NCI-H748 (cell line): Measurements from ENCODE around the gene ANKRD7.
"Not testable (repeated sequence)": the region's sequence is repeated elsewhere in the genome, so short reads cannot be mapped to it uniquely, and the experiment has no call there.

ENCODE experiments used
- DNase-seq: peaks from one replicate; lab custom pipeline; 2025; ENCODE audit not compliant: unreplicated experiment; lab: John Stamatoyannopoulos, UW

The ANKRD7 gene

DNA sequence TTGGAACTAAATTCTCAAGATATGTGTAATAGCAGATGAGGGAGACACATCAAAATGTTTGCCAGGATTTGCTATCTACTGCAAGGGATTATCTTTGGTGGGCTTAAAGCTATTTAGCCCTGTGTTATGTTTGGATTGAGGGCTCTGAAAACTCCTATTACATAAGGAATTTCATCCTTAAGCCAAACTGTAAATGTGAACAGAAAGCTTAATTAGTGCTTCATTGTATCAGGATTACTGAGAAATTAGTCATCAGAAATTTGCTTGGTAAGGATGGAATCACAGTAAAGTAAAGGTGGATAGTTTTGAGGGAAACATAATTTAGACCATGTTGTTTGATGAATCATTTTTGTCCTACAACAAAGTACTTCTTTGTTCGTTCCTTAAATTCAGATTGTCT lies 8.3 kb downstream of the ANKRD7 start:
- DNase-seq: no peak

DNA sequence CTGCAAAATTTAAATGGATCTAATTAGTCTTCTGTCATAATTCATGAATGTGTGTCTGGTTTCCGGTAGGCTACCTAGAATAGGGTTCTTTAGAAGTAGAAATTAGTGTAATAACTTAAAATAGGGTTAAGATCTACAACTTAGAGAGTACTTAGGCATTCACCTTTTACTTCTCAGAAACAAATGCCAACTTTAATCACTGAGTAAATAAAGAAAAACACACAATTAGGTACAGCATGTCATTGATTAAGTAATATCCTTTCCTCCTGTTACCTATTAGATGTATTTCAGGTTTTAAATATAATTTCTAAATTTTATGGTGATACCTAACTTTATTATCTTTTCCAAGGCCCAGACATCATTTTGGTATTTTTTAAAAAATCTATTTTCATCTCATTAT lies 9.3 kb downstream of the ANKRD7 start:
- no peak for DNase-seq

DNA sequence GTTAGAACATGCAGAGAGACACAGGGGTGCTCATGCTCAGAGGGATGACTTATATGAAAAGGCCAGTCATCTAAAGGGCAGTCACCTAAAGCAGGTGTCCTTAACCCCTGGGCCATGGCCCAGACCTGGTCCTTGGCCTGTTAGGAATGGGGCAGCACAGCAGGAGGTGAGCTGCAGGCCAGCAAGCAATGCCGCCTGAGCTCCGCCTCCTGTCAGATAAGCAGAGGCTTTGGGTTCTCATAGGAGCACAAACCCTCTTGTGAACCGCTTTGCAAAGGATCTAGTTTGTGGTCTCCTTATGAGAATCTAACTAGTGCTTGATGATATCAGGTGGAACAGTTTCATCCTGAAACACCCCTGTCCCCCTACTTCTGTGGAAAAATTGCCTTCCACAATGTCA lies 14.5 kb downstream of the ANKRD7 start:
- DNase-seq: no peak

DNA sequence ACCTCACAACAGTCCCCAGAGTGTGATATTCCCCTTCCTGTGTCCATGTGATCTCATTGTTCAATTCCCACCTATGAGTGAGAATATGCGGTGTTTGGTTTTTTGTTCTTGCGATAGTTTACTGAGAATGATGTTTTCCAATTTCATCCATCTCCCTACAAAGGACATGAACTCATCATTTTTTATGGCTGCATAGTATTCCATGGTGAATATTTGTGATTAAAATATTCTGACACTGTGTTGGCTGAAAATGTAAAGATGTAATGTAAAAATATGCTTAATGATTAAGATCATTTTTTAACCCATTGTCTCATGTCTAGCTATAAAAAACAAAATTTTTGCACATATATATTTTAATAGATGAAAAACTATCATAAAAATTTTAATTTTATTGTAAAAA lies 15.8 kb downstream of the ANKRD7 start:
- not testable (repeated sequence) for DNase-seq

DNA sequence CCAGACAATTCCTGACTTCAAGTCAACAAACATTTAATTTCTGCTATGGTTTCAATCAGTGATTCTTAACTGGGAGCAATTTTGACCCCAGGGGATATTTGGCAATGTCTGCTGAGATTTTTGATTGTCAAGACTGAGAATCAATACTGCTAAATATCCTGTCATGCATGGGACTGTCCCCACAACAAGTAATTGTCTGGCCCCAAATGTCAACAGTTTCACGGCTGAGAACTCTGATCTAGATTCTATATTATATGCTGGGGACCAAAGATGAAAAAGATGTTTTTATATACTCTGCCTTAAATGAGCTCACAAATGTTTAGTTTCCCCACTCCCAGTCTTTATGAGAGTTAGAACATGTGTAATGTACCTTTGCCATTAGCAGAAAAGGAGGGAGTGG lies 19.2 kb downstream of the ANKRD7 start:
- DNase-seq: no peak

DNA sequence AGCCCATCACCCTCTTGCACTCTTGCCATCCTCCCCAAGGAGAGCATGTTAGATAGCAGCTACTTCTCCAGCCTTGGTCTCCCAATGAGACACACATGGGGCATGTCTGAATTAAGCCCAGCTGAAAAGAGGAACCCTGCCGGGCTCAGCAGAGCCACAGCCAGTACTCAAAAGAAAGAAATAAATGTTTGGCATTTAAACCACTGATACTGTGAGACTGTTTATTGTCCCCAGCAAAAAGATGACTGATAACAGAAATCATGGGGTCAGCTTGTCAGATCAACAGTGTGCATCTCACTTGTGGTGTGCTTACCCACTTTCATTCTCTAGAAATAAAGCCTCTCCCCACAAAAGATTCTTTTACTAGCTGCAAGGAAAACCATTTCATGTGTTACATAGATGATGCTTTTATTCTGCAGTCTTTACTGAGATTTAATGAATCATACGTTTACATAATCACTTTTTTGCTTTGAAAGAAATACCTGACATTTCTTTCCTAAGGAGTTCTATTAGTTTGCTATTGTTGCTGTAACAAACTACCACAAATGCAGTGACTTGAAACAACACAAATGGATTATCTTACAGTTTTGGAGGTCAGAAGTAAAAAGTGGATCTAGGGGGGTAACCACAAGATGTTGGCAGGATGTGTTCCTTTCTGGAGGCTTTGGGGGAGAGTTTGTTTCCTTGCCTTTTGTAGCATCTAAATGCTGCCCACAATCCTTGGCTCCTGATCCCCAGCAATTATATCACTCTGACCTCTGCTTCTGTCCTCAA lies 20.9 kb downstream of the ANKRD7 start:
- no peak for DNase-seq

DNA sequence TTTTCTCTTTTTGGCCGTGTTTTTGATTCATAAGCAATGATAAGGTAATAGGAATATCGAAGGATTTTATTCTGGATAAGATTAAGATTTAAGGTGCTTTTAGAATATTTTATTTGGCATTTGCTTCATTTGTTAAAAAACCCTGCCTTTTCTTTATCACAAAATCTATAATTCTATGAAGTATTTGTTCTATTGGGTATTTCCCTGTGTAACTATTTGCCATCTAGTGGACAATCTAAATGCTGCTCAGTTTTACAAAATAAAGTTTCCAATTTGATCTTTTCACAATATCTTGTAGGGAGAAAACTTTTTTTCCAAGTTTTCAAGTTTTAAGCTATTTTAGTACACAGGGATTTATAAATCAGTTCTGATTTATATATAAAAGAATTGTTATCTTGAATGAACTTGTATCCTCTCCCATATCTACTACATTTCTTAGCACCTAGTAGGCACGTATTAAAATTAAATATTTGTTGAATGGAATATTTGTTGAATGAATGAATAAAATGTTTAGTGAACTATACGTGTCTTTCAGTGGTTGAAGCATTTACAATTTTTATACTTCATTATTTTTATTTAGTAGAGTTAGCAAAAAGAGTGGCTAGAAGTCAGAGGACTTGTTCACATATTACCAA lies 26.5 kb downstream of the ANKRD7 start:
- no peak for DNase-seq

DNA sequence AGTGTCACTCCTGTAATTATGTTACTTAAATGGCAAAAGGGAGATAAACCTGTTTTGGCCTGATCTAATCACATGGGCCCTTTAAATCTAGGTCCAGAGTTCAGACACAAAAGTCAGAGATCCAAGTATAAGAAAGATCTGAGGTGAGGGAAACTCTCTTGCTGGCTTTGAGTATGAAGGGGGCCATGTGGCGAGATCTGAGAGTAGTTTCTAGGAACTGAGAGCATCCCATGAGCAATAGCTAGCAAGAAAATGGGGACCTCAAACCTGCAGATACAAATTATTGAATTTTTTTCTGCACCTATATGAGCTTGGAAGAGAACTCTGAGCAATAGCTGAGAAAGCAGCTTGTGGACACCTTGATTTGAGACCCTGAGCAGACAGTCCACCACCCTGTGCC lies 27.6 kb downstream of the ANKRD7 start:
- no peak for DNase-seq

DNA sequence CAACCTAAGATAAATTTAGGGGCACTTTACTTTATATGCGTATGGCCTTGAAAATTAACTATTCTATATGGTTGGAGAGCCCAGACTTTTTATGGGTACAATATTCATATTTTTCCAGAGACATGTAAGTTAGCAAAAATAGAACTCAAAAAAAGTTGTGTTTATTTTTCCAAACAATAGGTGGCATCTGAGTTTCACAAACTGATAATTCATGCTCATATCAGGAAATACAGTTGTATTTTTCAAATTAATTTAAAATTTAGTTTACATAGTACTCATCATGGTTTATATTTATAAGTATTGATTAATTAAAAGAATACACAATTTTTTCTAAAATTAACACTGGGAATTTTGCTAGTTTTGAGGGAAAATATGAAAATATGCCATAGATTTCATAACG lies 34.6 kb downstream of the ANKRD7 start:
- DNase-seq: no peak

DNA sequence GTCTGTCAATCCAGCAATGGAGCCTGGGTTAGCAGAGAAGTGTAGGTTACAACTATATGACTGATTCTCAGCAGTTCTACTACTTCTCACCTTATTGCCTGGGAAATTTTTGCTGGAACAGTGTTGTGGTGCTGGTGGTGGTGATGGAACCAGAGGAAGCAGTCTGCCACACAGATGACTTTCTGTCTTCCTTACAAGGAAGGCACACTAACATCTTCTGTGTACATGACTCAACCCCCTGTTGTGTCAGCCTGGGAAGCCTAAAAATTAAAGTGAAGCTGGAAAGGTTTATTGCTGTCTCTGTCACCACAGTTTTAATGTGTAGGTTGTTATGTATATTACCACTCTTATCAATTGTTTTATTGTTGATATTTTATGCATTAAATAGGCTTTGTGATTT lies 40.3 kb downstream of the ANKRD7 start:
- no peak for DNase-seq

DNA sequence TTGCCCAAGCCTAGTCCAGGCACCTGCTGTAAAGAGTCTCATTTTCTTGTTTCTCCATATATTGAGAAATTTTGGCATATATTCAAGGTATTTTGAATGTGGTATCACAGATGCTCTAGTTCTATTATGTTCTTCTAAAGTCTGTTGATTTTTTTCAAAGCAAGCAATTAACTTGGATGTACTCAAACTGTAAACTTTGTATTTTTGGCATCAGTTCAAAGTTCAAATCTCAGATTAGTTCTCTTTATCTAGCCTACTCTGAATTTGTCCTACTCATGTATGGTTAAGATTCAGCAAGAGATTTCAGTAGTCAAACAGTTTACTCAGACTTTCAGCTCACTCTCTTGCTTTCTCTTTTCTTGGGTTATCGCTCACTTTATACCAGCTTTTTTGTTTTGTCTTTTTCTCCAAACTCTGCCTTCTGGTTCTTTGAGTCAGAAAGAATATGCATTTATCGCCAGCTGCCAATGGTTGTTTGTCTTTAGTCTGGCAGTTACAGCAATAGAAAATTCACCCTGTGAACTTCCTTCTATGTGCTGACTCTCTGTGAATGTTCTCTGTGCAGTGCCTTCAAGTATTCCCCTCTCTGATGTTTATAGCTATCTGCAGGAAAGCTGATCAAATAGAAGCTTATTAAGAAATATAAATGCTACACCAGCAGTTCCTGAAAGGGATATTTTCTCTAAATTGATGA lies 56.0 kb downstream of the ANKRD7 start:
- DNase-seq: peak; percentile 46

DNA sequence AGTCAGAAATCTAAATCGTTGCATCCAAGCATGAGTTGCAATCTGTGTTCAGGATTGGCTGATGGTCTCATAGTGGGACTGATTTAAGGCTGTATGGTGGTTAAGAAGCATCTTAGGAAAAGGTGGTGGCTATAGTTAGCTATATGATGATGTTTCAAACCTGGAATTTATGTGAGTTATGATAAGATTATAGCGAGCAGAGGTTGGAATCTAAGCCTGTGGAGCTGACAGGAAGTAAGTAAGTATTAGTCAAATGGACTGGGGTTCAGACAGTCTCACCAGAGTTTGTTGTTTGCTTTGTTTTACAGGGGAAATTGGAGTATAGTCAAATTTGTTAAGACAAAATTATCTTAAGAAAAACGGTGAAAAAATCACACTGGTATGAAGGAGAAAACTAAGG lies 56.7 kb downstream of the ANKRD7 start:
- no peak for DNase-seq

DNA sequence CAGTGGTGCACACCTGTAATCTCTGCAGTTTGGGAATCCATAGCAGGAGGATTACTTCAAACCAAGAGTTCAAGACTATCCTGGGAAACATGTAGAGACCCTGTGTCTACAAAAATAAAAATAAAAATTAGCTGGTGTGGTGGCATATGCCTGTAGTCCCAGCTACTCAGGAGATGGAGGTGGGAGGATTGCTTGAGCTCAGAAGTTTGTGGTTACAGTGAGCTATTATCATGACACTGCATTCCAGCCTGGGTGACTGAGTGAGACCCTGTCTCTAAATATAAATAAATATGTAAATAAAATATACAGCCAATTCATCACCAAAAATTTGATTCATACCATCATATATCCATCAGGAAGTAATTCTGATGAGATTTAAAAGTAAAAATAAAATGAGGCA lies 60.9 kb downstream of the ANKRD7 start:
- no peak for DNase-seq

DNA sequence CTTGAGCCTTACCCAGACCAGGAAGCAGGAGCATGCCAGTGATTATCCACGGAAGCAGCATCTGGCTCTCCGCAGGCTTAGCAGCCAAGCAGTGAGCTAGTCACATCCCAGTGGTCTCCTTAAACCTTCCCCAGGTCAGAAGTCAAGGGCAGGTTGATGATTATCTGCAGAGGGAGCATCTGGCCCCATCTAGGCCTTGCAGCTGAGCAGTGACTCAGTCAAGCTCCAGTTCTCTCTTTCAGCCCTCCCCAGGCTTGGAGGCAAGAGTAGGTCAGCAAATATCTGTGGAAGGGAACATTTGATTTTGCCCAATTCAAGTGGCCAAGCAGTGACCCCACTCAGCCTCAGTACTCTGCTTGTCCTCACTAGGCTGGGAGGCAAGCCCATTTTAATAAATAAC lies 61.6 kb downstream of the ANKRD7 start:
- DNase-seq: no peak

DNA sequence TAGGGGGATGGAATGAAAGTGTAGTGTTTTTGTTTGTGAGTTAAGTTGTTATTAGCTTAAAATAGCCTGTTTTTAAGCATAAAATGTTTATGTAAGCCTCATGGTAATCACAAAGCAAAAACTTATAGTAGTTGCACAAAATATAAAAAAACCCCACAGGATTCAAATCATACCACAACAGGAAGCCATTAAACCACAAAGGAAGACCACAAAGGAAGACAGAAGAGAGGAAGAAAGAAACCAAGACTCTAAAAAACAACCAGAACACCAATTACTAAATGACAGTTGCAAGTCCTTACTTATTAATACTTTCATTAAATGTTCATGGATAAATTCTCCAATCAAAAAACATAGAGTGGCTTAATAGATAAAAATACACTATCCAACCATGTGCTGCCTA lies 63.6 kb downstream of the ANKRD7 start:
- DNase-seq: no peak

DNA sequence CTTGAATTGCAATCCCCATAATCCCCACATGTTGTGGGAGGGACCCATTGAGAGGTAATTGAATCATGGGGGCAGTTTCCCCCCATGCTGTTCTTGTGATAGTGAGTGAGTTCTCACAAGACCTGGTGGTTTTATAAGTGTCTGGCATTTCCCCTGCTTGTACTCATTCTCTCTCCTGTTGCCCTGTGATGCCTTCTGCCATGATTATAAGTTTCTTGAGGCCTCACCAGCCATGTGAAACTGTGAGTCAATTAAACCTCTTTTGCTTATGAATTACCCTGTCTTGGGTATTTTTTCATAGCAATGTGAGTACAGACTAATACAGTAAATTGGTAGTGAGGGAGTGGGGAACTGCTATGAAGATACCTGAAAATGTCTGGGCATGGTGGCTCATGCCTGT lies 65.0 kb downstream of the ANKRD7 start:
- no peak for DNase-seq
